NK-92 (cell line): Measurements from ENCODE around the gene CEP162.
"Not testable (repeated sequence)": the region's sequence is repeated elsewhere in the genome, so short reads cannot be mapped to it uniquely, and the experiment has no call there.

Experiments
- DNase-seq: peaks from one replicate; lab custom pipeline; 2025; ENCODE audit not compliant: unreplicated experiment; lab: John Stamatoyannopoulos, UW

The CEP162 gene, protein sequence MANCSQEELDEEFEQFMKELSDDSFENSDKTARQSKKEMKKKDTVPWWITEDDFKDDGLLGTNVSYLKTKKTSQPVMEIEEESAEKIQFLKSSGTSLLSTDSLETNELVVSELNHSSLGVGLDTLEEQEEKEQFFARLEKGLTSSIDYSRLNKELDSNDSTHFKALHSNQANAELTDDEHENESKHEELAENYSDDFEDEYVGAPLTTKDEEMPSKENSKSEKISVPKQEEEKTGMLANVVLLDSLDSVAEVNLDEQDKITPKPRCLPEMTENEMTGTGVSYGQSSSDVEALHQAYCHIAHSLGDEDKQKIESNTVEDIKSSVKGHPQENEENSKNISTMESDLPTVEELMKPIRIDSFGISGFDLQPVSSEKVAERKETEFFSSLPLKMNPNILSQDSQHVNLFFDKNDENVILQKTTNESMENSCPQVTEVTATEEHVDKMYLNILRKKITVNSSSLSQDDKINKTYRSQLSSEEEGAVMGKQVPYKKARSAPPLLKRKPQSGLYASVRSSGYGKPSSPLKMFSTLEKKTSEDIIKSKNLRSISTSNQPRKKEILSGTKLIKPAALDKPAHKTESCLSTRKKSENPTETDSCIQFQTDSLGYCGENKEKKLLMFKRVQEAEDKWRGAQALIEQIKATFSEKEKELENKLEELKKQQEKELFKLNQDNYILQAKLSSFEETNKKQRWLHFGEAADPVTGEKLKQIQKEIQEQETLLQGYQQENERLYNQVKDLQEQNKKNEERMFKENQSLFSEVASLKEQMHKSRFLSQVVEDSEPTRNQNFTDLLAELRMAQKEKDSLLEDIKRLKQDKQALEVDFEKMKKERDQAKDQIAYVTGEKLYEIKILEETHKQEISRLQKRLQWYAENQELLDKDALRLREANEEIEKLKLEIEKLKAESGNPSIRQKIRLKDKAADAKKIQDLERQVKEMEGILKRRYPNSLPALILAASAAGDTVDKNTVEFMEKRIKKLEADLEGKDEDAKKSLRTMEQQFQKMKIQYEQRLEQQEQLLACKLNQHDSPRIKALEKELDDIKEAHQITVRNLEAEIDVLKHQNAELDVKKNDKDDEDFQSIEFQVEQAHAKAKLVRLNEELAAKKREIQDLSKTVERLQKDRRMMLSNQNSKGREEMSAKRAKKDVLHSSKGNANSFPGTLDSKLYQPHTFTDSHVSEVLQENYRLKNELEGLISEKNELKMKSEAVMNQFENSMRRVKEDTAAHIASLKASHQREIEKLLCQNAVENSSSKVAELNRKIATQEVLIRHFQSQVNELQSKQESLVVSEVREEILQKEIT (N-terminal part only)

DNA sequence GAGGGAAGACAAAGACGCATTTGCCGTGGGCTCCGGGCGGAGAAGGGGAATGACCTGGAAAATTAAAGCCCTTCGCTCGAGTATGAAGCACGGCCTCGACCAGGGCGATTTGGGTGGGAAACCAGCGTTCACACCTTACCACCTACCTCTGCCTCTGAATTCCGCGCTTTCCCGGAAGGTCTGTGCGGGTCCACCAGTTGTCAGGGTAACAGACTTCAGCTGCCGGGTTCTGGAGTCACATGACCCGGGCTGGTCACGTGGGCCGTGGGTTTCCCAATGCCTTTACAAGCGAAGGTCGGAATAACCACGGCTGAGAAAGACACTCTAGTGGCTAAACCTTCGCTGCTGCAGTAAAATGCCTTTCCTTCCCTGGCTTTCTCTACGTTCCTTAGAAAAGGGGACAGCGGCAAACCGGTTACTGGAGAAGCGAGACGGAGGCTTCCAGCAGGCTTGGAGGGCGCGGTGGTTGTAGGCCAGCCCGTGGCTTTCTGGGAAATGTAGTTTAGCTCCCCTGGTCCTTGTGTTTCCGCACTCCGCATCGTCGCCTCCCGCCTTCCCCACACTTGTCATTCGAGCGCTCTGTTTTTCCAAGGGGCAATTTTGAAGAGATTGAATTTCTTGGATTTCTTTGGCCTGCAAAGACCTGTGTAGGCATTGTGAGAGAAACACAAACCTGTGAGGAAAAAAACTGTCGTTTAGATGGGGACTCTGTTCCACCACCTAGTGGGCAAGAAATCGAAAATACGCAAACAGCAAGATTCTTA, at the start of gene CEP162:
CEP162 (minus strand) TSS at position 210 of the 764 bp plus-strand sequence. CDS start 1,250 bp downstream, outside the sequence.
- peak; percentile 33 for DNase-seq

DNA sequence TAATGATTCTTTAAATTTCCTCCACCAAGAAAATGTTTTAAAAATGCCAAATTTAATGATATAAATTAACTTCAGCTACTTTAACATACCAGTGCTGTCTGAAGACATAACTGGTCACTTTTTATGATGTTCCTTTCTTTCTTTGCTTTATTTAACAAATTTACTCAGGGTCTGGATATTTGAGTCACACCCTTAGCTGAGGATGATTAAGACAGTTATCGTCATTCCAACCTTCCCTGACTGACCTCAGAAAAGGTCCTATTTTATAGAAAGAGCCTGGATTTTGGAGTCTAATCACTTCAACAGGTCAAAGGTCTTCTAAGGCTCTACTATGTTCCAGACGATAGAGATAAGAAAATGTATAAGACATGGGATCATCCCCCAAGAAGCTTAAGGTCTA, 47.4 kb upstream of the CEP162 start:
- no peak for DNase-seq

DNA sequence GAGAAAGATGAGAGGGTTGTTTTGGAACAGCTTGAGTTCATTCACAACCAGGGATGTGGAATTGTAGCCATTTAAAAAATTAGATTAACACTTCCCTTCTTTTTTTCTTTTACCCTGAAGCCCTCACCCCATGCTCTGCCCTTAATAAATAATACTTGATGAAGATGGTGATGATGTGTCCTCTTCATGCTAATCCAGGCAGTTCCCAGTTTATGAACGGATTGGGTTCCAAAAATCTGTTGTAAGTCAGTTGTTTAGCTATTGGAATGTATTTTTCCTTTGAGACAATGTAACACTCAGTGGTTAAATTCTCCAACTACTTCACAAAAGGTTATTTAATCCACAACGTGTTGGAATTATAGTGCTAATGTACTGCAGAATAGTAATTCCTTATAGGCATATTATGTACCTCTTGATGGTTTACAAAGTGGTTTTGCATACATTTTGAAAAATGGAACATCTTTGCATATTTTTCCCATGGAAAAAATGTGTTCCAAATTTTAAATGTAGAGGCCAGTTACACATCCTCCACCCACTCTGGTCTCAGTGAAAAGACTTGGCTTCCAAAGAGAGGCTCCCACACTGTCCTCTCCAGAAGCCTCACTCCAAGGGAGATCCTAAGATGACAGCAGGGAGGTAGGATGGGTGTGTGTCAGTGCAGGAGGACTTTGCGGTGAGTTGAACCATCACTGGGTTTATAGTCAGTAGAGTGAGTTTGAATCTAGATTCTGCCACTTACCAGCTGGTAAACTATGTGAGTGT, 45.8 kb upstream of the CEP162 start:
- DNase-seq, result no peak

DNA sequence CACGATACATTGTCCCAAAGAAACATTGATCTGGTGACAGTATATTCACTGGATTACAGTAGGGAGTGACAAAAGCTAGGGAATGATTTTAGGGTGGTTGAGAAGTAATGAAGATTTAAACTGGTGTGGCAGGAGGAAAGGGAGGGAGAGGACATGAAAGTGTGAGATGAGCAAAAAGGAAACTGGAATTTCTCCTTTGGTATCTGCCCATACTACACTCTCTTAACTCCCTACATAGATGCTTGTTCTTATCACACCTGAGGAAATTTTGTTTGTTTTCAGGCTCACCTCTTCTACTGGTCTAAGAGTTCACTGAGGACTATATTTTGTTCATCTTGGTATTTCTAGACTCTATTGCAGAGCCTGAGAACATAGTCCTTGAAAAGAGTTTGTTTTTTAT, 44.9 kb upstream of the CEP162 start:
- no peak for DNase-seq

DNA sequence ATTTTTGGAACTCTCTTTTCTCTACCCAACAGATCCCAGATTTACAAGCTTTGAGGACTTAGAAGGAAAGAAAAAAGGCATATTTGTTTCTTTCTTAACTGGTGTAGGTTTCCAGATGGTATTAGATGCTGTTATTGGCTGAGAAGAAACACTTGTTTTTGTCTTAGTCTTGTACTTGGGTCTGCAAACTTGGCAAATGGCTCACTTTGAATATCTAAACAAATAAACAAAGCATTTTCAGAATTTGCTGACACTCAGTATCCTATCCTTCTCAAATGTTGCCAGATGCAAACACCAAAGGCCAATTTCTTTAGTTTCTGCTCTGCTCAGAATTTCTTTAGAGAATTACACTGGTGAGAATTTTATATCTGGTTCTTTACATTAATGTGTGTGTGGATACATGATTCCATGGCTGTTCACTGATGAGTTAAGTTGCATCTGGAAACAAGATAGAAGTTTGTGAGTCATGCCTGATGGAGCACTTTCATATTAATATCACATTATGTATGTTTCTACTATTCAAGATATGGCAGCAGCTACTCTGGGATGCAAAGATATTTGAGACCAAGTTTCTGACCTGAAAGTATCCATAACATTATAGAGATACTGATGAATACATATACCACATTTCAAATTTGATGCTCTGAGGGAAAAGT, 43.7 kb upstream of the CEP162 start:
- DNase-seq, result no peak

DNA sequence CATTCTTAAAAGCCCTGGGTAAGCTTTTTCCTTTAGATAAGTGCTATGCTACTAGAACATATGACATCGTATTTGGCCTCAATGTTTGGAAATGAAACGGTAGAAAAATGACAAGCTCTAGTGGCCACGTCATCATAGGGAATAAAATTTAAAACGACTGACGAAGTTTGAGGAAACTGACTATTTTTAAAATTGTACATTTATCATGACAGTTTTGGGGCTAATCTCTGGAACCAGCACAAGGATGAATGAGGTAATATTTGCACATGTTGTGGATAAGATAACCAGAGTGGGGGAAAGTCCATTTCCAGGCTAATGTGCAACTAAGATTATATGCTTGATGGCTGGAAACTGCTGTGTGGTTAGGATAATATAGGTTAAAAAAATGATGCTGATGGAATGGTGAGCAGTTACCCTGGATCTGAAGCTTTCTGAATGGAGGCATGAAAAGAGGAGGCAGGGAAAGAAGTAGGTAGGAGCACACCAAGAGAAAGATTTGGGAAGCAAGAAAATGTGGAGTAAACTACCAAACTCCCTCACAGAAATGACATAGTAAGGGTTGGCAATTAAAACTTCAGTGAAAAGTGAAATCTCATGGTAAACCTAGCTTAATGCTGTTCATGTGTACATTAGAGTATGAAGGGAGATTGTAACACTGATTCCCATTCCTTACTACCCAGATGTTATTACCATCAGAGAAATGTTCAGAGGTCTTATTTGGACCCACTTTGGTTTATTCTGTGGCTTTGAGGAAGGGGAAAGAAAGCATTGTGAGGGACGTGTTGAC, 42.7 kb upstream of the CEP162 start:
- no peak for DNase-seq

DNA sequence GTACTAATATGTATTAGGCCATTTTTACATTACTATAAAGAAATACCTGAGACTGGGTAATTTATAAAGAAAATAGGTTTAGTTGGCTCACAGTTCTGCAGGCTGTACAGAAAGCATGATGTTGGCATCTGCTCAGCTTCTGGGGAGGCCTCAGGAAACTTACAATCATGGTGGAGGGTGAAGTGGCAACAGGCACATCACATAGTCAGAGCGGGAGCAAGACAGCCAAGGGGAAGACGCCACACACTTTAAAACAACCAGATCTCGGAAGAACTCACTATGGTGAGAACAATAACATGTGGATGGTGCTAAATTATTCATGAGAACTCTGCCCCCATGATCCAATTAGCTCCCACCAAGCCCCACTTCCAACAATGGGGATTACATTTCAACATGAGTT, 41.3 kb upstream of the CEP162 start:
- no peak for DNase-seq

DNA sequence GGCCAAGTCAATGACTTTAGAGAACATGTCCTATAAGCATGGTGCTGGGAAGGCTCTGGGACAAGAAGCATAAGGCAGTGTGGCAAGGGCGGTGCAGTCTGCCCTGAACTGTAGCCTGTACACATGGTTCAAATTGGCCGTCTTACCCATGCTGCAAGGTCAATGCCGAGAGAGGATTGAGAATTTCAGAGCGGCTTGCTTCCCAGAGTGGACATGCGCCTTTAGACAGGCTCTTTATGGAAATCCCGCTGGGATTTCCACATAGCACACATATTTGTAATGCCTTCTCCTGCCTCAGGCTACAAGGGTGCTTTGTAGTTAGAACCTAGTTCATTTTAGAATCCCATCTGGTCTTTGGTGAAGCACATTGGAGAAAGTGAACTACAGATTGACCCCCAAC, 36.1 kb upstream of the CEP162 start:
- no peak for DNase-seq

DNA sequence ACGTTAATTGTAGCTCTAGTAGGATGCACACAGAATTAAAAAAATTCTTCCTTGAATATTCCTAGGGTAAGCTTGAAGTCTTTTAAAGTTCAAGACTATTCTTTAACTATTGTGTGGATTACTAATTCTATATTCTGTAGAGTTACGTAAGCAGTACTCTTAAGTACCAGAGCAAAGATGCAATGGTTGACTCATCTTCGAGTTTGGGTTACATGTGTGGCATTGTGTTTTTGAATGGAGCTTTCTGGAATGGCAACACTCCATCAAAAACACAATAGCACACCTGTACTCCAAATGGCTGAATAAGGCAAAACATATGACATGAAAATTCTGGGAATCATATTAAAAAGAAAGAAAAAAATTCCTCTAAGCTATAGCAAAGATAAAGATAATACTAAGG, 33.5 kb upstream of the CEP162 start:
- DNase-seq, result no peak

DNA sequence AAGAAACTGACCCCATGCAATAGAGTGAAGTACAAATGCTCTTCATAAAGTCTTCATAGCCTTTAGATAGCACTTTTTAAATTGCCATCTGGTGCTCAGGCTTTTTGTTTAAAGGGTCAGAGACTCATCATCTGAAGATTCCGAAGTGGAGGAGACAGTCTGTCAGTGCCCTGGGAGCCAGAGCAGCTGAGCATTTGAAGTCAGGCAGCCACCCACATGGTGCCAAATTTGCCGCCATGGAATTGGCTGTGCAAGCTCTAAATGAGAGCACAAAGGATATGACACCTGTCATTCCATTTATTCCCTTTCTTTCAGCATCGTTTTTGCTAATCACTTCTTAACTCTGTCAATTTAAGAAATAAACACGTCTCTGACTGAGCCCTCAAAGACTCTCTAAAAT, 32.8 kb upstream of the CEP162 start:
- DNase-seq, result no peak

DNA sequence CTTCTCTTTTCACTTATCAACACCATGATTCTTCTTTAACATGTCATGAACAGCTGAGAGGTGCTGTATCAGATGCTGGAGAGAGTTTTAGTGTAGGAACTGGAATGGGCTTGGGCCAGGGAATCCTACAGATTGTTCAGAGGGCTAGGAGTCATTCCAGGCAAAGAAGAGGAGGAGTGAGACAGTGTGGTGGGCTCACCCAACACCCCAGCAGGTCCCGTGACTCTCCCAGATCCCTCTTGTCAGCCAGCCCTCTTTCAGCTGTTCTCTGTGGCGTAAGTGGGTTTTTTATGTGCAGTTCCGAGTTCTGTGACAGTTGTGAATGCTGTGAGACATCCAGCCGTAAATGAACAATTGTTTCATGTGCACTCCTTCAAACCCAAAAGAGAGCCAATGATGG, 31.4 kb upstream of the CEP162 start:
- no peak for DNase-seq

DNA sequence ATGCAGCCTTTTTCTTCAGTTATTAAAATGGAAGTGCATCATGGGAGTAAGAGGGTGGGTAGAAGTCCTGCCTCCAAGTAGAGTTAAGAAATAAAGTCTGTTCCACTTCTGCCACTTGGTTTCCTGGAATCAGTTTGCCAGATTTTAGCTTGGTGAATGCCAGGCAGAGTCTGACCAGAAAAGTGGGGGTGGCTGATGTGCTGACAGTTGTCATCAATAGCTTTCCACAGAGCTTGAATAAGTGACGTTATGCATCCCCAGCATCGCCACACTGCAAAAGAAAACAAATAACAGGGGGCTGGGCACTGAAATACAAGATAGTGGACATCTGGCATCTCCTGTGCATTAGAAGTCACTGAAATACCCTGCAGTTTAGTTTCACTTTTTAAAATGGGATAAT, 30.8 kb upstream of the CEP162 start:
- no peak for DNase-seq

DNA sequence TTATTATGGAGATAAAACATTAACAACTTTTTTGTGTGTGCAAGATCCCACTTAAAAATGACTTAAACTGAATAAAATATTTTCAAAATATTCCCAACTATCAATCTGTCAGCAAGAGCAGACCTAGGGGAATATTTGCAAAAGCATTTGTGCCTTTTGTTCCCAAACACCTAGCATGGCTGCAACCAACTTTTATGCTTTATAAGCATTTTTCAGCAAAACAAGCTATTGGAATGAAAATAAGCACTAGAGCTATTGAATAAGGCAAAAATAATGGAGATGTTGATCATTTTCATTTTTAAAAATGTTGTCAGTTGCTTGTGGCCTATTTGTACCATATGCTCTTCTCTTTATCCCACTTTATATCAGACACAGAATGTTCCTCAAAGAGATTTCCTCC, 28.2 kb upstream of the CEP162 start:
- DNase-seq, result no peak

DNA sequence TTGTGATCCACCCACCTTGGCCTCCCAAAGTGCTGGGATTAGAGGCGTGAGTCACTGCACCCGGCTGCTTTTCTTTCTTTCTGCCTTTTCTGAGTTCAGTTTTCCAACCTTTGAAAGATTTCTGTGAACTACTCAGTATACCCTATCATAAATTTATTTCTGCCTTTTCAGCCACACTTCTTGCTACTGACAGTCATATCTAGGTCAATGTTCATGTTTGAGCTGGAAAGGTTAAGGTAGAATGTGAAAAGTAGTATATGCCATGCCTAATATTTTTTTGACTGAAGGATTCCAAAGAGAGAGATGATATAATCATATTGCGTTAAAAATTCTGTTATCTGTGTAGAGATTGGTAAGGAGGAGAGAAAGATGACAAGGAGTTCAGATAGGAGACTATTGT, 25.9 kb upstream of the CEP162 start:
- DNase-seq, result no peak

DNA sequence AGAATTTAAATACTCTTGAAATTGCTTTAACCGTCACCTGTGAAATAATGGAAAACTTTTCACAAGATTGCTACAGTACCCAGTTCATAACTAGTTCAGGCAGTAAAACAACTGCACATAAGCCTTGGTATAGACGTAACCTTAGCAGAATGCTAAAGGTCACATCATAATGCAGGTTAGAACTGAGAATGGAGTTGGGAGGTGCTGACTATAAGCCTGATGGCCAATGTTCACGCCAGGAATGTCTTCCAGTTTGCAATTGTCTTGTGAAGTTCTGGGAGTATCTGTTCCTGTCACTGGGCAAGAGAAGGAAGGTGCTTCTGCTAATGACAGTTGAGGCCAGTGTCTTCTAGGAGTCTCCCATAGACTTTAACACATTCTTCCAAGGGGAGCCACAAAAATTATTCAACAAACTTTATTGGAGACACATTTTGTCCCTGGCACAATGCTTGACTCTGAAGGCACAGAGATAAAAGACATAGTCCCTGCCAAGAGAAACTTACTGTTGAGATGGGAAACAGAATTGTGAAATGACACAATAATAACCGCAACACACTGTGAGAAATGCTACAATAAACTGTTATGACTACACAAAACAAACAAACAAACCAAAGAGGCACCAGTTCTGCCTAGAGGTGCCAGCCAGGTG, 24.6 kb upstream of the CEP162 start:
- no peak for DNase-seq

DNA sequence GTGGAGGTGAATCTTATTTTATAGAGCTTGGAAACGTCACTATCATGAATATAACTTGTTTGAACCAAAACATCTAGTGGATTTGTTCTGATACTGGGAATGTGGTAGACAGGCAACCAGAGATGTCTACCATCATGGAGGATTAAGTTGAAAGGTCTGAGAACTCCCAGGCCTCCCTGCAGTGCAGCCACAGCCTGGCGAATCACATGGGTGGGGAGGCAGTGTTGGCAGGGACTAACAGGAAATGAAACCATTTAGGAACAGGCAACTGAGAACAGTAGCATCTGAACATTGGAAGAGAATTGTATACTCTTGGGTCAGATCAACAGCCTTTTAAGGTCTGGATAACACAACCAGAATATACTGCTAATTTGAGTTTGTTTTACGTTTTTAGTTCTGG, 22.3 kb upstream of the CEP162 start:
- DNase-seq, result no peak

DNA sequence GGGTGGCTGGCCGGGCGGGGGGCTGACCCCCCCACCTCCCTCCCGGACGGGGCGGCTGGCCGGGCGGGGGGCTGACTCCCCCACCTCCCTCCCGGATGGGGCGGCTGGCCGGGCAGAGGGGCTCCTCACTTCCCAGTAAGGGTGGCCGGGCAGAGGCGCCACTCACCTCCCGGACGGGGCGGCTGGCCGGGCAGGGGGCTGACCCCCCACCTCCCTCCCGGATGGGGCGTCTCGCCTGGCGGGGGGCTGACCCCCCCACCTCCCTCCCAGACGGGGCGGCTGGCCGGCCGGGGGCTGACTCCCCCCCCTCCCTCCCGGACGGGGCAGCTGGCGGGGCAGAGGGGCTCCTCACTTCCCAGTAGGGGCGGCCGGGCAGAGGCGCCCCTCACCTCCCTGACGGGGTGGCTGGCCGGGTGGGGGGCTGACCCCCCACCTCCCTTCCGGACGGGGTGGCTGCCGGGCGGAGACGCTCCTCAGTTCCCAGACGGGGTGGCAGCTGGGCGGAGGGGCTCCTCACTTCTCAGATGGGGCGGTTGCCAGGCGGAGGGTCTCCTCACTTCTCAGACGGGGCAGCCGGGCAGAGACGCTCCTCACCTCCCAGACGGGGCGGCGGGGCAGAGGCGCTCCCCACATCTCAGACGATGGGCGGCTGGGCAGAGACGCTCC, 17.1 kb upstream of the CEP162 start:
- DNase-seq, result not testable (repeated sequence)

DNA sequence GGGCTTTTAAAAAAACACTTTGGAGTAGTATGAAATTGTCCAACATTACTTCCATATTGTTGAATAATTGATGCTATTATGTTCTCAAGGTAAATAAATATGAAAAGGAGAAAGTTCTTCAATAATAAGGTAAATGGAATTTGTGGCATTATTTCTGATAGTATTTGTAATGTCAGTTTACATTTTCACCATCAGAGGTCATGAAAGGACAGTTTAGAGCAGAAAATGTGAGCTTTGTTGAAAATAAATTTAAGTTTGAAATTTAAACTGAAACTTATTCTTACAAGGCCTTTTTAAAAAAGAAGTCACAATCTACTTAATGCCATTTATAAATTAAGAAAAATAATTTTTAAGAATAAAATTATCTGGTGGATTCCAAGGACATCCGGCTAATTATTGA, 15.8 kb upstream of the CEP162 start:
- DNase-seq, result no peak
